Liver (tissue), 9 donors: Measurements from ENCODE around the gene CDKL5. TPM values are rescaled to one million over a fixed set of nuclear protein-coding genes. Genes with fewer than 3 reads are reported as not detected.

ENCODE experiments used
- DNase-seq: peaks from one replicate; pipeline ENCODE4 v3.0.0-alpha.2; 2017; ENCODE audit warnings: low spot score
- H3K27ac ChIP-seq, 2 donors: one replicate each; pipeline ENCODE4 v1.7.0; 2013; ENCODE audit warnings: inconsistent platforms in 2 of 2, low read length in 2 of 2, control low read depth in 1 of 2, low read depth in 1 of 2, mild to moderate bottlenecking in 1 of 2
- H3K27me3 ChIP-seq, 4 donors: one replicate each; pipeline versions ENCODE4 v1.6.1 to v1.7.0; 2013; ENCODE audit warnings: low read length in 3 of 4, inconsistent platforms in 1 of 4, mild to moderate bottlenecking in 1 of 4, moderate library complexity in 1 of 4; ENCODE audit not compliant: control insufficient read depth in 4 of 4, insufficient read depth in 4 of 4
- H3K36me3 ChIP-seq, 4 donors: one replicate each; pipeline versions ENCODE4 v1.6.1 to v1.7.0; 2013; ENCODE audit warnings: low read length in 3 of 4, mild to moderate bottlenecking in 3 of 4, low read depth in 1 of 4, moderate library complexity in 1 of 4; ENCODE audit not compliant: control insufficient read depth in 4 of 4, insufficient read depth in 3 of 4
- H3K4me1 ChIP-seq, 4 donors: one replicate each; pipeline versions ENCODE4 v1.6.1 to v1.7.0; 2013; ENCODE audit warnings: low read length in 3 of 4, mild to moderate bottlenecking in 3 of 4, moderate library complexity in 1 of 4; ENCODE audit not compliant: control insufficient read depth in 4 of 4, insufficient read depth in 4 of 4
- H3K4me3 ChIP-seq, 3 donors: one replicate each; pipeline versions ENCODE4 v1.6.1 to v1.7.0; 2013; ENCODE audit warnings: low read length in 3 of 3, control low read depth in 1 of 3, low read depth in 1 of 3, mild to moderate bottlenecking in 1 of 3
- H3K9ac ChIP-seq, 2 donors: one replicate each; pipeline ENCODE4 v1.7.0; 2013; ENCODE audit warnings: low read length in 2 of 2, mild to moderate bottlenecking in 2 of 2, moderate library complexity in 2 of 2, control low read depth in 1 of 2, low read depth in 1 of 2
- H3K9me3 ChIP-seq, 4 donors: one replicate each; pipeline versions ENCODE4 v1.6.1 to v1.7.0; 2013; ENCODE audit warnings: low read length in 3 of 4; ENCODE audit not compliant: control insufficient read depth in 4 of 4
- ATF3 ChIP-seq: IDR thresholded peaks from 2 replicates; pipeline ENCODE4 v1.6.1; 2016; ENCODE audit warnings: antibody characterized with exemption
- CTCF ChIP-seq: fragments of 150-350 bp; IDR thresholded peaks from 2 replicates; pipeline ENCODE4 v1.5.1; 2017; ENCODE audit warnings: improper control_type of control experiment, low read depth, low read length; ENCODE audit not compliant: missing input control
- EGR1 ChIP-seq, 2 donors: IDR thresholded peaks; 2 replicates each; pipeline ENCODE4 v1.6.1; 2016 to 2018; ENCODE audit warnings: antibody characterized with exemption in 2 of 2, low read depth in 2 of 2
- FOXA1 ChIP-seq: IDR thresholded peaks from 2 replicates; pipeline ENCODE4 v1.6.1; 2016; ENCODE audit warnings: antibody characterized with exemption
- FOXA2 ChIP-seq: IDR thresholded peaks from 2 replicates; pipeline ENCODE4 v1.6.1; 2016; ENCODE audit warnings: antibody characterized with exemption
- GABPA ChIP-seq, 2 donors: IDR thresholded peaks in 1 of 2; conservative IDR thresholded peaks in 1 of 2; 2 replicates each; pipeline ENCODE4 v1.6.1; 2016; ENCODE audit warnings: antibody characterized with exemption in 2 of 2, mild to moderate bottlenecking in 1 of 2, moderate library complexity in 1 of 2
- HNF4A ChIP-seq, 2 donors: conservative IDR thresholded peaks; 2 replicates each; pipeline ENCODE4 v1.6.1; 2016; ENCODE audit warnings: antibody characterized with exemption in 2 of 2, mild to moderate bottlenecking in 2 of 2
- HNF4G ChIP-seq: IDR thresholded peaks from 2 replicates; pipeline ENCODE4 v1.6.1; 2016; ENCODE audit warnings: antibody characterized with exemption
- JUND ChIP-seq, 2 donors: IDR thresholded peaks; 2 replicates each; pipeline ENCODE4 v1.6.1; 2016; ENCODE audit warnings: antibody characterized with exemption in 2 of 2
- MAX ChIP-seq: IDR thresholded peaks from 2 replicates; pipeline ENCODE4 v1.6.1; 2016; ENCODE audit warnings: antibody characterized with exemption
- NR2F2 ChIP-seq: IDR thresholded peaks from 2 replicates; pipeline ENCODE4 v1.6.1; 2016; ENCODE audit warnings: antibody characterized with exemption
- RAD21 ChIP-seq, 2 donors: IDR thresholded peaks; 2 replicates each; pipeline ENCODE4 v1.6.1; 2016; ENCODE audit warnings: antibody characterized with exemption in 2 of 2, mild to moderate bottlenecking in 2 of 2
- REST ChIP-seq: IDR thresholded peaks from 2 replicates; pipeline ENCODE4 v1.6.1; 2016; ENCODE audit warnings: antibody characterized with exemption, mild to moderate bottlenecking
- RXRA ChIP-seq, 2 donors: IDR thresholded peaks; 2 replicates each; pipeline ENCODE4 v1.6.1; 2017 to 2018; ENCODE audit warnings: antibody characterized with exemption in 2 of 2, mild to moderate bottlenecking in 1 of 2
- SP1 ChIP-seq: IDR thresholded peaks from 2 replicates; pipeline ENCODE4 v1.6.1; 2018; ENCODE audit warnings: antibody characterized with exemption, mild to moderate bottlenecking
- TAF1 ChIP-seq: conservative IDR thresholded peaks from 2 replicates; pipeline ENCODE4 v1.6.1; 2016; ENCODE audit warnings: antibody characterized with exemption, mild to moderate bottlenecking
- YY1 ChIP-seq: IDR thresholded peaks from 2 replicates; pipeline ENCODE4 v1.6.1; 2016; ENCODE audit warnings: antibody characterized with exemption, mild to moderate bottlenecking
- ZBTB33 ChIP-seq: IDR thresholded peaks from 2 replicates; pipeline ENCODE4 v1.6.1; 2016; ENCODE audit warnings: antibody characterized with exemption
- WGBS: extraction: QIAGEN DNeasy Blood & Tissue Kit; methylation state at CpG from one replicate; pipeline ENCODE4 v1.1.7; 2013; 5-methylcytosine and 5-hydroxymethylcytosine counted together
- polyA plus RNA-seq, 2 donors: library from polyadenylated mRNA; stranded (reverse) in 1 of 2; unstranded in 1 of 2; fragments of 200-250 nt in 1 of 2; fragments of >200 nt in 1 of 2; fragmentation: Nextera tagmentation in 1 of 2; extraction: Ambion mirVana in 1 of 2; gene quantifications; one replicate each; pipeline versions ENCODE4 v1.2.1 to v1.2.3, GENCODE V29; 2013 to 2015
- total RNA-seq, 2 donors: library from RNA; depleted of rRNA; stranded (reverse); fragments of >200 nt; gene quantifications; one replicate each; pipeline ENCODE4 v1.2.3, GENCODE V29; 2014
- donor health status: healthy.
- donor health status: healthy.
- donor health status: healthy.
- donor health status: healthy.
- donor health status: healthy.

CDKL5 gene
- total and polyA plus RNA-seq, 4 donors = 0.59 to 3.3 (median 2.0) TPM

GRCh38 chrX:18624599-18624998 lies 199.2 kb downstream of the CDKL5 start:
- no peak for TF ChIP-seq RXRA (IDR thresholded peaks at IDR 0.05)
- no peak for TF ChIP-seq HNF4A (conservative IDR thresholded peaks at IDR 0.05)
- TF ChIP-seq MAX = no peak
- no peak for TF ChIP-seq HNF4G
- TF ChIP-seq NR2F2 = no peak
- TF ChIP-seq ZBTB33 = no peak
- no peak for TF ChIP-seq GABPA (IDR thresholded peaks at IDR 0.05 in 1 of 2, conservative IDR thresholded peaks at IDR 0.05 in 1 of 2)
- no peak for TF ChIP-seq YY1
- no peak for TF ChIP-seq ATF3
- TF ChIP-seq CTCF = no peak
- no peak for TF ChIP-seq SP1
- TF ChIP-seq FOXA2 = no peak
- no peak for TF ChIP-seq REST
- TF ChIP-seq JUND (IDR thresholded peaks at IDR 0.05) = no peak
- TF ChIP-seq EGR1 (IDR thresholded peaks at IDR 0.05; ENCODE audit: low read depth in 2 of 2) = no peak
- TF ChIP-seq FOXA1 = no peak
- Histone ChIP-seq H3K36me3 (peaks cover 0 to 8% (median under 1%) of the 10 kb centered on the region in 4 donors), H3K27ac (no peak overlapping the region), H3K4me1 (no peaks in the 10 kb centered on the region), H3K4me3 (no peak overlapping the region), H3K9me3 (no peaks in the 10 kb centered on the region), H3K27me3 (no peaks in the 10 kb centered on the region), H3K9ac (no peak overlapping the region)
- WGBS = 92% methylated on average over 2 of the region's 2 CpGs
- no peak for DNase-seq

GRCh38 chrX:18630934-18631333 lies 205.5 kb downstream of the CDKL5 start:
- WGBS = 90% methylated on average over 8 of the region's 8 CpGs
- no peak for DNase-seq
- H3K27ac ChIP-seq = no peak overlapping the region
- H3K4me1 ChIP-seq = no peaks in the 10 kb centered on the region
- no peak overlapping the region for H3K9ac ChIP-seq
- peaks cover 0 to 6% (median 0%) of the 10 kb centered on the region in 4 donors for H3K36me3 ChIP-seq
- no peak overlapping the region for H3K4me3 ChIP-seq
- no peaks in the 10 kb centered on the region for H3K27me3 ChIP-seq
- no peaks in the 10 kb centered on the region for H3K9me3 ChIP-seq
- TF ChIP-seq ZBTB33 = no peak
- TF ChIP-seq FOXA2 = no peak
- no peak for TF ChIP-seq JUND (IDR thresholded peaks at IDR 0.05)
- TF ChIP-seq TAF1 = no peak
- no peak for TF ChIP-seq SP1
- no peak for TF ChIP-seq MAX
- no peak for TF ChIP-seq CTCF
- TF ChIP-seq EGR1 (IDR thresholded peaks at IDR 0.05; ENCODE audit: low read depth in 2 of 2) = no peak
- no peak for TF ChIP-seq GABPA (IDR thresholded peaks at IDR 0.05 in 1 of 2, conservative IDR thresholded peaks at IDR 0.05 in 1 of 2)
- TF ChIP-seq FOXA1 = no peak
- TF ChIP-seq HNF4A (conservative IDR thresholded peaks at IDR 0.05) = no peak
- no peak for TF ChIP-seq RAD21 (IDR thresholded peaks at IDR 0.05)
